ENCODE measurements around the gene CHKB.

Gene CHKB

DNA sequence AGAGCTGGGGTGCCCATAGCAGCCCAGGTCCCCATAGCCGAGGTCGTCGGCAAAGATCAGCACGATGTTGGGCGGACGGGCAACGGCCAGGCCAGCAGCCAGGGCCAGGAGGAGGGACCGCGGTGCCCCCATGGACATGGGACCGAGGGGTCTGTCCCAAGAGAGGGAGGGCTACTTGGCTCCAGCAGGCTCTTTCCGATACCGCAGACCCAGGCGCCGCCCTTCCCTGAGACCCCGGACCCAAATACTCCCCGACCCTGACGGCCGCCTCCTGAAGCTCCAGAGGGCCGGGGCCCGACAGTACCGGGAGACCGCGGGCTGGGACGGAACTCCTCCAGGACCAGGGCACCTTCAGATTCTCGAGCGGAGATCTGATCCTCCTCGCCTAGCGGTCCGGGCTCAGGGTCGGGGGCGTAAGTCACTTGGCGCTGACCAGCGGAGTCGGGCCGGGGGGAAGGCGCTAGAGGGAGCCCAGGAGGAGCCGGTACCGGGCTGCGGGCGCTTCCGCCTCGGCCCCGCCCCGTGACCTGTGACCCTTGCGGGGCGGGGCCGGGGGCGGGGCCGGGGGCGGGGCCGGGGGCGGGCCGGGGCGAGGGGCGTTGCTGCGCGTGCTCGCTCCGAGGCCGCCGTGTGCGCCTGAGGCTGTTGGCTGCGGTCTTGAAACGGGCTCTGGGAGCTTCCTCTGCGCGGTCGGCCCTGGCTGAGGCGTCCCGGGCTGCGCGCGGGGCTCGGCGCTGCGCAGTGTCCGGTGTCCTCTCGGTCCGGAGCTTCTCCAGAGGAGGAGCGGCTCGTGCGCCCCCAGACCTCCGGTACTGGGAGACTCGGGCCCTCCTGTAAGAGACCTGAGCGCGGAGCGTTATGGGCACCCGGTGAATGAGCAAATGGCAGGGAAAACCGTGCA is 45.2 kb upstream of the CHKB start, which contains the start of gene ARSA:
Gene ARSA, minus strand, starts transcription at position 511 of the 901 bp plus-strand sequence. Its CDS starts 373 bp downstream, at position 138.
- TF ChIP-seq, protein P1, sequence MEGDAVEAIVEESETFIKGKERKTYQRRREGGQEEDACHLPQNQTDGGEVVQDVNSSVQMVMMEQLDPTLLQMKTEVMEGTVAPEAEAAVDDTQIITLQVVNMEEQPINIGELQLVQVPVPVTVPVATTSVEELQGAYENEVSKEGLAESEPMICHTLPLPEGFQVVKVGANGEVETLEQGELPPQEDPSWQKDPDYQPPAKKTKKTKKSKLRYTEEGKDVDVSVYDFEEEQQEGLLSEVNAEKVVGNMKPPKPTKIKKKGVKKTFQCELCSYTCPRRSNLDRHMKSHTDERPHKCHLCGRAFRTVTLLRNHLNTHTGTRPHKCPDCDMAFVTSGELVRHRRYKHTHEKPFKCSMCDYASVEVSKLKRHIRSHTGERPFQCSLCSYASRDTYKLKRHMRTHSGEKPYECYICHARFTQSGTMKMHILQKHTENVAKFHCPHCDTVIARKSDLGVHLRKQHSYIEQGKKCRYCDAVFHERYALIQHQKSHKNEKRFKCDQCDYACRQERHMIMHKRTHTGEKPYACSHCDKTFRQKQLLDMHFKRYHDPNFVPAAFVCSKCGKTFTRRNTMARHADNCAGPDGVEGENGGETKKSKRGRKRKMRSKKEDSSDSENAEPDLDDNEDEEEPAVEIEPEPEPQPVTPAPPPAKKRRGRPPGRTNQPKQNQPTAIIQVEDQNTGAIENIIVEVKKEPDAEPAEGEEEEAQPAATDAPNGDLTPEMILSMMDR (IDR thresholded peaks at IDR 0.05; ENCODE audit: insufficient read depth, low read length, poor library complexity, severe bottlenecking), result peak; percentile 22
- no peak for TF ChIP-seq EZH2phosphoT487 (conservative IDR thresholded peaks at IDR 0.05; ENCODE audit: low read length)
- Histone ChIP-seq H3K27me3 (ENCODE audit: low read length) (no peaks in the 10 kb centered on the region), H3K36me3 (ENCODE audit: low read length) (no peaks in the 10 kb centered on the region), H3K4me3 (ENCODE audit: insufficient read depth, low read length, poor library complexity, severe bottlenecking) (peak within 1 kb of the TSS; percentile 99), H3K4me2 (ENCODE audit: low read depth, low read length, poor library complexity, severe bottlenecking) (peak within 1 kb of the TSS; percentile 89), H3K9ac (ENCODE audit: low read length) (peak within 1 kb of the TSS; percentile 85), H4K20me1 (ENCODE audit: low read depth, low read length) (no peaks in the 10 kb centered on the region), H3F3A (ENCODE audit: insufficient read depth) (no peaks in the 10 kb centered on the region), H2AFZ (ENCODE audit: low read depth, low read length, severe bottlenecking) (peak within 1 kb of the TSS; percentile 78), H3K9me3 (ENCODE audit: insufficient read depth, low read length) (no peaks in the 10 kb centered on the region), H3K27ac (ENCODE audit: low read depth, low read length) (peak within 1 kb of the TSS; percentile 20; the same call in 1 of the 2 replicates), H3K79me2 (ENCODE audit: insufficient read depth, low read length) (no peaks in the 10 kb centered on the region; the same call in 1 of the 2 replicates), H3K9me2 (replicated peaks; ENCODE audit: insufficient read depth, low read length) (no peaks in the 10 kb centered on the region)

DNA sequence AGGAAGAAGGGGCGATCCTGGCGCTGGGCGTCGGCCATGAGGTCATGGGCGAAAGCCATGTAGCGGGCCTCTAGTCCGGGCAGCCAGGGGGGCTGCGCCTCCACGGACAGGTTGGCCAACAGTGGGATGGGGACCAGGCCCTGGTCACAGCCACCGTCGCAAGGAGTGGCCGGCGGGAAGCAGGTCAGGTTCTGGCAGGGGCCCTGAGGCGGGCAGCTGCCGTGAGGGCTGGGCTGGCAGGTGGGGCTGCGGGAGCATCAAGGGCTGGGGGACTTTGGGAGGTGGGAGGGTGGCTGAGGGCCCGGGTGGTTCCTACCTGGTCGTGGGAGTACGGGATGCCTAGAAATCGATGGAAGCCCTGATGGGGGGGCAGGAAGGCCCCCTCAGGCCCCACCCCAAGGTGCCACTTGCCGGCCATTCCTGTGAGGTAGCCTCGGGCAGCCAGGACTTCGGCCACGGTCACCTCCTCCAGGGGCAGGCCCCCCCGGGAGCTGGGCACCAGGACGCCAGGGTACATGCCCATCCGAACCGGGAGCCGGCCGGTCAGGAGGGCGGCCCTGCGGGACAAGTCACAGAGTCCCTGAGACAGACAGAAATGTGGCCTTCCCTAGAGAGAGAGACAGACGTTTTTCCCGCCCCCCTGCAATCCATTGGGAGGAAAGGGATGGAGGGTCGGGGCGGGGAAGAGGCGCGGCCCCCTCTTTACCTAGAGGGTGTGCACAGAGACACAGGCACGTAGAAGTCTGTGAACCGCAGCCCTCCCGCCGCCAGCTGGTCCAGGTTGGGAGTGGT is 44.4 kb upstream of the CHKB start:
- Histone ChIP-seq H3K9me3 (ENCODE audit: insufficient read depth, low read length) (no peaks in the 10 kb centered on the region), H3K9ac (ENCODE audit: low read length) (peak overlapping the region; percentile 85), H3K27me3 (ENCODE audit: low read length) (no peaks in the 10 kb centered on the region), H3K4me2 (ENCODE audit: low read depth, low read length, poor library complexity, severe bottlenecking) (peak overlapping the region; percentile 70), H4K20me1 (ENCODE audit: low read depth, low read length) (no peaks in the 10 kb centered on the region), H3K36me3 (ENCODE audit: low read length) (no peaks in the 10 kb centered on the region), H3K27ac (ENCODE audit: low read depth, low read length) (peak overlapping the region; percentile 20; the same call in 1 of the 2 replicates), H2AFZ (ENCODE audit: low read depth, low read length, severe bottlenecking) (peak overlapping the region; percentile 61), H3K4me3 (ENCODE audit: insufficient read depth, low read length, poor library complexity, severe bottlenecking) (peak overlapping the region; percentile 99), H3K79me2 (ENCODE audit: insufficient read depth, low read length) (no peaks in the 10 kb centered on the region; the same call in 1 of the 2 replicates), H3K9me2 (replicated peaks; ENCODE audit: insufficient read depth, low read length) (no peaks in the 10 kb centered on the region), H3F3A (ENCODE audit: insufficient read depth) (peaks cover 2% of the 10 kb centered on the region; the same call in 1 of the 2 replicates)
- TF ChIP-seq, protein P1 (IDR thresholded peaks at IDR 0.05; ENCODE audit: insufficient read depth, low read length, poor library complexity, severe bottlenecking), result no peak
- no peak for TF ChIP-seq EZH2phosphoT487 (conservative IDR thresholded peaks at IDR 0.05; ENCODE audit: low read length)

DNA sequence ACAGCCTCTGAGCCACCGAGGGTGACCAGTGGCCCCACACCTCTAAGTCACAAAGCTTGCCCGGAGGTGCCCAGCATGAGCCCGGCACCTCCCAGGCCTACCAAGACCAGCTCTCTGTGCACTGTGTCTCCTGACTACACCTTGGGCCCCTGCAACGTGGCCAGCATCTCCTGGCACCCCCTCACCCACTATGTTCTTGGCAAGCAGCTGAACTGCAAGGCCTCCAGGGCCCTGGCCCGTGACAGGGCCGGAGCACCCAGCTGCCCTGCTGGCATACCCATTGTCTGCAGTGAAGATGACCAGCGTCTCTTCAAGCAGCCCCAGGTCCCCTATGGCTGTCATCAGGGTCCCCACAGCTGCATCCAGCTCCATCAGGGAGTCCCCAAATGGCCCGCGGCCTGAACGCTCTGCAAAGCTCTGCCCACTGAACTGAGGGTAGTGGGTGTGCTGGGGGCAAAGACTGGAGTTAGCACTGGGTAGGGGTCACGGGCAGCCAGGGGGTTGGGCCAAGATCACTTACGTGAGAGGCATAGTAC is 43.7 kb upstream of the CHKB start:
- Histone ChIP-seq H3K9ac (ENCODE audit: low read length) (no peak overlapping the region), H4K20me1 (ENCODE audit: low read depth, low read length) (no peaks in the 10 kb centered on the region), H3K27me3 (ENCODE audit: low read length) (no peaks in the 10 kb centered on the region), H3K27ac (ENCODE audit: low read depth, low read length) (no peak overlapping the region), H3K79me2 (ENCODE audit: insufficient read depth, low read length) (no peaks in the 10 kb centered on the region; the same call in 1 of the 2 replicates), H3K9me2 (replicated peaks; ENCODE audit: insufficient read depth, low read length) (no peaks in the 10 kb centered on the region), H3K36me3 (ENCODE audit: low read length) (no peaks in the 10 kb centered on the region), H2AFZ (ENCODE audit: low read depth, low read length, severe bottlenecking) (no peak overlapping the region), H3F3A (ENCODE audit: insufficient read depth) (peaks cover 8% of the 10 kb centered on the region), H3K9me3 (ENCODE audit: insufficient read depth, low read length) (no peaks in the 10 kb centered on the region), H3K4me2 (ENCODE audit: low read depth, low read length, poor library complexity, severe bottlenecking) (no peak overlapping the region), H3K4me3 (ENCODE audit: insufficient read depth, low read length, poor library complexity, severe bottlenecking) (no peak overlapping the region)
- TF ChIP-seq EZH2phosphoT487 (conservative IDR thresholded peaks at IDR 0.05; ENCODE audit: low read length), result no peak
- TF ChIP-seq, protein P1 (IDR thresholded peaks at IDR 0.05; ENCODE audit: insufficient read depth, low read length, poor library complexity, severe bottlenecking), result no peak

All from SU-DHL-6 (cell line).